Aorta (tissue), 5 donors: ENCODE data around the gene SYT13. TPM values are rescaled to one million over a fixed set of nuclear protein-coding genes. Genes with fewer than 3 reads are reported as not detected.

ENCODE experiments used
- ATAC-seq: fragments of 200-7000 bp; cut with Tn5 transposase; one replicate; pipeline ENCODE4 v1.9.1; 2022; ENCODE audit warnings: moderate library complexity; ENCODE audit not compliant: low FRiP score
- DNase-seq, 2 donors: peaks; one replicate each; pipeline ENCODE4 v3.0.0-alpha.2; 2020
- H3K27ac ChIP-seq, 2 donors: one replicate each; pipeline ENCODE4 v1.5.1; 2013; ENCODE audit warnings: low read length in 2 of 2, mild to moderate bottlenecking in 2 of 2, moderate library complexity in 2 of 2, control low read depth in 1 of 2, inconsistent platforms in 1 of 2, low read depth in 1 of 2
- H3K27me3 ChIP-seq, 2 donors: one replicate each; pipeline ENCODE4 v1.6.1; 2013; ENCODE audit warnings: control low read depth in 1 of 2, low read length in 1 of 2, mild to moderate bottlenecking in 1 of 2, moderate library complexity in 1 of 2; ENCODE audit not compliant: insufficient read depth in 2 of 2, control insufficient read depth in 1 of 2
- H3K36me3 ChIP-seq, 2 donors: one replicate each; pipeline ENCODE4 v1.6.1; 2013; ENCODE audit warnings: control low read depth in 1 of 2, low read length in 1 of 2, mild to moderate bottlenecking in 1 of 2; ENCODE audit not compliant: insufficient read depth in 2 of 2, control insufficient read depth in 1 of 2
- H3K4me1 ChIP-seq, 2 donors: one replicate each; pipeline ENCODE4 v1.6.1; 2013; ENCODE audit warnings: low read length in 2 of 2, control low read depth in 1 of 2, mild to moderate bottlenecking in 1 of 2, moderate library complexity in 1 of 2; ENCODE audit not compliant: insufficient read depth in 2 of 2, control insufficient read depth in 1 of 2
- H3K4me3 ChIP-seq, 2 donors: one replicate each; pipeline ENCODE4 v1.5.1; 2013; ENCODE audit warnings: low read length in 2 of 2, control low read depth in 1 of 2, mild to moderate bottlenecking in 1 of 2
- H3K9me3 ChIP-seq: one replicate; pipeline ENCODE4 v1.6.1; 2013; ENCODE audit warnings: mild to moderate bottlenecking, low read length; ENCODE audit not compliant: control insufficient read depth
- WGBS, 2 donors: extraction: QIAGEN DNeasy Blood & Tissue Kit; methylation state at CpG; one replicate each; pipeline ENCODE4 v1.1.7; 2013; 5-methylcytosine and 5-hydroxymethylcytosine counted together
- intact Hi-C, 2 donors: fragments of 100-400 bp; cut with DNase I; formaldehyde crosslinking; loops; one replicate each; pipeline versions ENCODE4 v1.14.2 to v1.15.0; 2022
- polyA plus RNA-seq, 2 donors: library from polyadenylated mRNA; stranded (reverse); fragments of 200-250 nt; gene quantifications; one replicate each; pipeline ENCODE4 v1.2.3, GENCODE V29; 2013
- total RNA-seq, 2 donors: library from RNA; stranded (reverse); fragmentation: NEBNext Ultra II Directional; extraction: Animal tissue kit (Norgen Biotek cat#: 25700); gene quantifications; one replicate each; pipeline ENCODE4 v1.2.1, GENCODE V29; 2021
- donor health status: healthy with polysubstance abuse.
- donor health status: Bipolar disorder and iron deficiency.
- donor health status: DM: no; HTN: no; CAD: no.
- donor health status: DM: no; HTN: no; CAD: no.
- donor health status: DM: yes; HTN: yes; CAD: no.

The SYT13 gene
- total and polyA plus RNA-seq, 4 donors = 0.08 to 2.0 (median 0.36) TPM; not detected in 1

DNA sequence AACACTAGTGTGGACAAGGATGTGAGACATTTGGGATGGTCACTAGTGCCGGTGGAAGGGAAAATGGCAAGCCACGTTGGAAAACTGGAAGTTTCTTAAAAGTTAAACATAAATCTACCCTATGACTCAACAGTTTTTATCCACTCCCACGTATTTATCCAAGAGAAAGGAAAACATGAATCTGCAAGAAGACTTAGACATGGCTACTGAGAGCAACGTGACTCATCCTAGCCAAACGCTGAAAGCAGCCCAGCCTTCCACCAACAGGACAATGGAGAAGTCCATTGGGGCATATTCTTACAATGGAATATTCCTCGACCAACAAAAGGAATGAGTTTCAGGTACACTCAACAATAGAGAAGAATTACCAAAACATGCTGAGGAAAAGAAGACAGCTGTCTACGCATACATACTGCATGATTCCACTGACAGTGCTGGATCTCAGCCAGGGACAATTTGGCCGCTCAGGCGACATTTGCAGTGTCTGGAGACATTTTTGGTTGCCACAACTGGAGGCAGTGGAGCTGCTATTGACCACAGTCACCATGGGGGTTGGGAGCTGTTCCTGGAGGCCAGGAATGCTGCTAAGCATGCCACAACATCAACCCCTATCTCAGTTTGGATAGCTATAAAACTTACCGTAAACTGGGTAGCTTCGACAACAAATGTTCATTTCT is 21.2 kb downstream of the SYT13 start:
- DNase-seq (no peak), ATAC-seq (no peak)
- 38 to 47% methylated on average over 11 of the region's 11 CpGs for WGBS, 2 donors
- Histone ChIP-seq H3K4me1 (no peaks in the 10 kb centered on the region), H3K36me3 (no peaks in the 10 kb centered on the region), H3K27me3 (no peaks in the 10 kb centered on the region), H3K4me3 (no peak overlapping the region), H3K9me3 (no peaks in the 10 kb centered on the region), H3K27ac (no peak overlapping the region)
- intact Hi-C loops = no loop called here

DNA sequence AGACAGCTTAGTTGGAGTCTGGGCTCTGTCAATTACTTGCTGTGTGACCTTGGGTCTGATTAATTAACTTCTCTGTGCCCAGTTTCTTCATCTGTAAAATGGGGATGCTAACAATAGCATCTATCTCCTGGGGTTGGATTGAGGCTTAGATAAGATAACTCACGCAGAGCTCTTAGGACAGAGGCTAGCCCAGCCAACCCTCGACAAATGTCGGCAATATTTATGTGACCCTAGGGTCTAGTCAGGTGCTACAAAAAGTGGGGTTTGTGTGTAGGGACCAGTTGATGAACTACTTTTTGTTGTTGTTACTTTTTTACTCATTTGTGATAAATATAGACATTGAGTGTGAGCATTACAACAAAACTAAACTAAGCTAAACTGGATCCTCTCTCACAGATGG is 22.4 kb downstream of the SYT13 start:
- H3K9me3 ChIP-seq = no peaks in the 10 kb centered on the region
- intact Hi-C loops = no loop called here
- no peaks in the 10 kb centered on the region for H3K4me1 ChIP-seq
- H3K27ac ChIP-seq = no peak overlapping the region
- H3K4me3 ChIP-seq = no peak overlapping the region
- H3K36me3 ChIP-seq = no peaks in the 10 kb centered on the region
- ATAC-seq (no peak), DNase-seq (no peak)
- H3K27me3 ChIP-seq = no peaks in the 10 kb centered on the region
- 88 to 91% methylated on average over 3 of the region's 3 CpGs for WGBS, 2 donors

DNA sequence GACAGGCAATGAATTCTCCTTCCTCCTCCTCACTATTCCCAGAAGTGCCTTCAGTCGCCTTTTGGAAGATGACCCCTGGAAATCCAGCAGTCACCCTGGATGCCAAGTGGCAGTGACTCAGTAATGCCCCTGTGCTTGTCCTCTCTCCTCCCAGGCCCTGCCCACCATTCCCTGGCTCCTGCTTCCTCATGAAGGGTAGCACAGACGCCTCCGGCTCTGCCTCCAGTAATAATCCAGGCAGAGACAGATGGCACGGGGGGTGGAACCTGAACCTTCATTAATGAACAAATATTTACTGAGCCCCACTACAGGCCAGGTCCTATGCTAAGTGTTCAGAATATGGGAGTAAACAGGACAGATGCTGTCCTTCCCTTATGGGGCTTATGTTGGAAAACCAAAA is 23.2 kb downstream of the SYT13 start:
- Histone ChIP-seq H3K4me3 (no peak overlapping the region), H3K27ac (no peak overlapping the region), H3K27me3 (no peaks in the 10 kb centered on the region), H3K9me3 (no peaks in the 10 kb centered on the region), H3K36me3 (no peaks in the 10 kb centered on the region), H3K4me1 (no peaks in the 10 kb centered on the region)
- WGBS, 2 donors = 73% methylated on average over 4 of the region's 4 CpGs
- no peak for ATAC-seq
- intact Hi-C loops = no loop called here
- DNase-seq = no peak

DNA sequence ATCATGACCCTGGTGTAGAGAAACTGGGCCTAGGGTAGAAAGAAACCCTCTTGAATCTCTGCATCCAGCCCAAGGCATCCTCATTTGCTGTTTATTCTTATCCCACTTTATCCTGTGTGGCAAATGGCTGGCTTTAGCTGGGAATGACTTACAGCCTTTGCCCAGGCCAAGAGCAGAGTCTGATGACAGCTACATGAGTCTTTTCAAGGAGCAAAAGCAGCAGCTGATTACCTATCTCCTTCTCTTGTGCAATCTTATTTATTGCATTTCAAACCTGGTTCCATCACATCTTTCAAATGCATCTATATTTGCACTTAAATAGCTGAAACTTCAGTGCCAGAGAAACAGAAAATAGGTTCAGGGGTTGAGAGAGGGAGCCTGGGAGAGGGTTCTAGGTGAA is 26.1 kb downstream of the SYT13 start:
- Histone ChIP-seq H3K27ac (no peak overlapping the region), H3K4me3 (no peak overlapping the region), H3K36me3 (no peaks in the 10 kb centered on the region), H3K27me3 (no peaks in the 10 kb centered on the region), H3K4me1 (no peaks in the 10 kb centered on the region), H3K9me3 (no peaks in the 10 kb centered on the region)
- intact Hi-C loops = no loop called here
- DNase-seq (no peak), ATAC-seq (no peak)

DNA sequence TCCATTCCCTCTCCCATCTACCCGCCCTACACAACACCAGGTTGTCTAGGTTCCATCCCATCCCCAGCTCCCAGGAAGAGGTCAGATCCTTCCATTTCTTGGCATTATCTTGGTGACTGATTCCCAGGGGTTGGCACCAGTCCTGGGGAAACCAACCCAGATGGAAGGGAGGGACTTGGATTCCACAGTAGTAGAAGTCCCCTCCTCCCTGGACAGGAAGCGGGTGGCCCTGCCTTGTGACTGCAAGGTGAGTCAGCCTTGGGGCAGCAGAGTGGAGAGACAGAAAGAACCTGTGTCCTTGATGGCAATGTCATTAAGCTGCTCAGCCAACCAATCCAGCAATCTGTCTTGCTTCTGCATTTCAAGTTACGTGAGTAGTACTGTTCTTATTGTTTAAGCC is 26.5 kb downstream of the SYT13 start:
- intact Hi-C loops = loop anchor here in 1 of 2 donors (10.0 kb wide), 1 partner anchor 75 kb away; no protein-coding TSS in a partner anchor
- Histone ChIP-seq H3K9me3 (no peaks in the 10 kb centered on the region), H3K27ac (no peak overlapping the region), H3K27me3 (no peaks in the 10 kb centered on the region), H3K36me3 (no peaks in the 10 kb centered on the region), H3K4me3 (no peak overlapping the region), H3K4me1 (no peaks in the 10 kb centered on the region)
- ATAC-seq = no peak
- peak in 1 of 2 donors; percentile 70 for DNase-seq
- 74 to 79% methylated on average over 3 of the region's 3 CpGs for WGBS, 2 donors

DNA sequence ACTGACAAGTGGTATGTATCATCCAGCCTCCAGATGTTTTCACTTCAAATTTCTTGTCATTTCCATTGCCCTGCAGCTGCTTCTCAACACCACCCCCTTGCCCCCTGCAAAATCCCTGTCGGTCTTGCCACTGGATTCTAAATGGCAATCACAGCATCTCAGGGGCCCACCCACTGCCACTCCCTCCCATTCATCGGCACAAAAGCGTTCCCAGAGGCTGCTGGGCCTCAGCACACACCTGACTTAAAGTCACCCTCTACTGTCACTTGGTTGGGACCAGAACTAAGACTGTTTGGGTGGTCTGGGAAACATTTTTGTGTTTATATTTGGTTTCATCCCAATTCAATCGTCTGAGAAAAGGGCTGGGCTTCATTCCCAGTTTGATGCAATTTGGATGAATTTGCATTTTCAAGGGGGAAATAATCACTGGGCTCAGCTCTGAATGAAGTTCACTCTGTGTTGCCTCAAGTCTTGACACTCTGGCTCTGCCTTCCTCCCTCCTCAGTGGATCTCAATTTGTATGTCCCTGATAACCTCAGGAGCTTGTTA is 27.1 kb downstream of the SYT13 start:
- H3K27ac ChIP-seq = no peak overlapping the region
- H3K4me1 ChIP-seq = no peaks in the 10 kb centered on the region
- no peaks in the 10 kb centered on the region for H3K9me3 ChIP-seq
- no peaks in the 10 kb centered on the region for H3K27me3 ChIP-seq
- no peak for DNase-seq
- H3K36me3 ChIP-seq = no peaks in the 10 kb centered on the region
- intact Hi-C loops = loop anchor here in 1 of 2 donors (10.0 kb wide), 1 partner anchor 76 kb away; no protein-coding TSS in a partner anchor
- WGBS, 2 donors = 46 to 48% methylated on average over 4 of the region's 4 CpGs
- no peak overlapping the region for H3K4me3 ChIP-seq
- no peak for ATAC-seq

DNA sequence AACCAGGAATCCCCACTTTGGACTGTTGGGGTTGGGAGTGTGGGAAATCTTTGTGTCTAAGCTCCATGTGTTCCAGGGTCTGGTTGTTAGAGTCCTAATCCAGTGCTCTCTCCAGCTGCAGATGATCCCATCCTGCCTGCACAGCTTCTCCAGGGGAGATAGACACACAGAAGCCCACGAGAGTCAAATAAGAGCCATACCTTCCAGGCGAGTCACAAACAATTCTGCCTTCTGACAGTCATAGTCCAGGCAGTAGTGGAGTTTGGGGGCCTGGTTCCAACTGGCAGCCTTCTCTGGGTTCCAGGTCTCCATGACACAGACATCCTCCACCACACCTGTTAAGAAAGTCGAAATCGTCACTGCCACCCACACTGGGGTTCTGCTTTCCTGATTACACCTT is 32.1 kb downstream of the SYT13 start:
- no peak overlapping the region for H3K27ac ChIP-seq
- no peak for ATAC-seq
- H3K36me3 ChIP-seq = no peaks in the 10 kb centered on the region
- H3K4me1 ChIP-seq = no peaks in the 10 kb centered on the region
- 84 to 88% methylated on average over 4 of the region's 4 CpGs for WGBS, 2 donors
- no peaks in the 10 kb centered on the region for H3K9me3 ChIP-seq
- DNase-seq = no peak
- H3K27me3 ChIP-seq = no peaks in the 10 kb centered on the region
- intact Hi-C loops = loop anchor here in 1 of 2 donors (5.0 to 10.0 kb wide), 2 partner anchors 38 to 81 kb away; no protein-coding TSS in a partner anchor
- H3K4me3 ChIP-seq = no peak overlapping the region

DNA sequence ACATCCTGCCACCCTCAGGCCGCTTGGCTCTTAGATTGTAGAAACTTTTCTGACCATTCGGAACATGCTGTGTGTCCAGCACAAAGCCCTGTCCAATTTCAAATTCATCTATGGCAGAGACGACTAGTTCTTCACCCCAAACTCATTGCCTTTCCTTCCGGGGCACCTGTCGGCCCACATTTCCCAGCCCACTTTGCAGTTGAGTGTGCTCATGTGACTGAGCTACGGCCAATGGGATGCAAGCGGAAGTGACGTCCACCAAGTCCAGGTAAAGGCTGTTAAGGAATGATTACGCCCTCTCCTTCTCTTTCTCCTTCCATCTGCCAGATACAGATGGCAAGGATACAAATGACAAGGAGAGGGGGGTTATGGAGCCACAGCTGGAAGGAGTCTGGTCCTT is 32.5 kb downstream of the SYT13 start:
- 85 to 89% methylated on average over 9 of the region's 9 CpGs for WGBS, 2 donors
- Histone ChIP-seq H3K4me1 (no peaks in the 10 kb centered on the region), H3K27me3 (no peaks in the 10 kb centered on the region), H3K27ac (no peak overlapping the region), H3K4me3 (no peak overlapping the region), H3K9me3 (no peaks in the 10 kb centered on the region), H3K36me3 (no peaks in the 10 kb centered on the region)
- intact Hi-C loops = loop anchor here in 1 of 2 donors (5.0 to 10.0 kb wide), 2 partner anchors 39 to 81 kb away; no protein-coding TSS in a partner anchor
- DNase-seq (no peak), ATAC-seq (no peak)

DNA sequence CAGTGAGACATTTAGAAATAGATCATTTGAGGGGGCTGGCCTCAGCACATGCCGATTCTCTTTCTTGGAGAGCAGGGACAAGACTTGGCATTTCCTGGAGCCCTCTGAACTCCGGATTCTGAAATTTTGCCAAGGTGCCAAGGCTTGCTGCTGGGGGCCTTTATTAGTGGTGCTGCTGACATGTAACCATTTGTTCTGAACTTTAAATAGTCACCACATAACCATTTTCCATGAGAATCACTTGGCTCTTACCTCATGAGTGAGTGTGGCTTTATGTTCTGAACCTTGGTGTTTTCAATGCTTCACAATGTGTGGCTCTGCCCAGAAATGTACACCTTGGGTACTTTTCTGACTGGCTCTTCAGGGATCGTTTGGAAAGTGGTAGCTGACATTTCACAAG is 33.3 kb downstream of the SYT13 start:
- Histone ChIP-seq H3K36me3 (no peaks in the 10 kb centered on the region), H3K9me3 (no peaks in the 10 kb centered on the region), H3K27ac (no peak overlapping the region), H3K27me3 (no peaks in the 10 kb centered on the region), H3K4me1 (no peaks in the 10 kb centered on the region), H3K4me3 (no peak overlapping the region)
- intact Hi-C loops = loop anchor here in 1 of 2 donors (5.0 to 10.0 kb wide), 2 partner anchors 39 to 82 kb away; no protein-coding TSS in a partner anchor
- DNase-seq (no peak), ATAC-seq (no peak)
- WGBS, 2 donors = 29 to 36% methylated on average over 3 of the region's 3 CpGs
